Measurements from ENCODE around the gene FHL2.

The FHL2 gene

GRCh38 chr2:105397025-105397722, 1.7 kb downstream of the FHL2 start:
- no peak for DNase-seq (ENCODE audit: low read depth)

GRCh38 chr2:105396254-105397024, 2.4 kb downstream of the FHL2 start:
- peak; percentile 92 for DNase-seq (ENCODE audit: low read depth)

- DNase-seq (ENCODE audit: low read depth): no peak
Measured at GRCh38 chr2:105395691-105396090, 3.2 kb downstream of the FHL2 start.

DNA sequence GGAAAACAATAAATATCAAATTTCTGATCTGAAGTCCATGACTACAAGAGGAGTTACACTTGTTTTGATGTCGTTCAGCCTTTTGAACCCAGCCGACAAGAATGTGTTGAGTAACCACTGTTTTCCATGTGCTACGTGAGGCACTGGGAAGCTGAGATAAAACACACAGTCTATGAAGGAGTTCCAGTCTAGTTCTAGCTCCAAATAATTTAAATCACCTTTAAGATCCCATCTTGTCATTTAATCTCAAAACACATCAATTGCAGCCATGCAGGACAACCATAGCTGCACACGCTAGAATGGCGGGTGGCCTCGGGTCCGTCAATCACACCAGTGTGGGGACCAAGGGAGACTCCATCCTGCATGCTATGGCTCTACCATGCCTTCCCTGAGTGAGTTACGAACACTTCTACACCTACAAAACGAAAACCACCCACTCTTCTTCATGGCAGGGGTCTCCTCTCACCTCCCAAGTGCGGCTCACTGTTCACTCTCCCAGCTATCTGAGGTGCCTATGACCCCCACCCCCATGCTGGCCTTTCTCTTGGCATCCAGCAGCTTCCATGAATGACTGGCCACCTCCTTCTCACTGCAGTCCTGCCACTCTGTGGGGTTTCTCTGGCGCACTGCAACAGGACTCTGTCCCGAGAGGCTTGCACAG, 3.8 kb downstream of the FHL2 start:
- no peak for DNase-seq (ENCODE audit: low read depth)

GRCh38 chr2:105393373-105394055, 5.3 kb downstream of the FHL2 start:
- DNase-seq (ENCODE audit: low read depth): no peak

DNA sequence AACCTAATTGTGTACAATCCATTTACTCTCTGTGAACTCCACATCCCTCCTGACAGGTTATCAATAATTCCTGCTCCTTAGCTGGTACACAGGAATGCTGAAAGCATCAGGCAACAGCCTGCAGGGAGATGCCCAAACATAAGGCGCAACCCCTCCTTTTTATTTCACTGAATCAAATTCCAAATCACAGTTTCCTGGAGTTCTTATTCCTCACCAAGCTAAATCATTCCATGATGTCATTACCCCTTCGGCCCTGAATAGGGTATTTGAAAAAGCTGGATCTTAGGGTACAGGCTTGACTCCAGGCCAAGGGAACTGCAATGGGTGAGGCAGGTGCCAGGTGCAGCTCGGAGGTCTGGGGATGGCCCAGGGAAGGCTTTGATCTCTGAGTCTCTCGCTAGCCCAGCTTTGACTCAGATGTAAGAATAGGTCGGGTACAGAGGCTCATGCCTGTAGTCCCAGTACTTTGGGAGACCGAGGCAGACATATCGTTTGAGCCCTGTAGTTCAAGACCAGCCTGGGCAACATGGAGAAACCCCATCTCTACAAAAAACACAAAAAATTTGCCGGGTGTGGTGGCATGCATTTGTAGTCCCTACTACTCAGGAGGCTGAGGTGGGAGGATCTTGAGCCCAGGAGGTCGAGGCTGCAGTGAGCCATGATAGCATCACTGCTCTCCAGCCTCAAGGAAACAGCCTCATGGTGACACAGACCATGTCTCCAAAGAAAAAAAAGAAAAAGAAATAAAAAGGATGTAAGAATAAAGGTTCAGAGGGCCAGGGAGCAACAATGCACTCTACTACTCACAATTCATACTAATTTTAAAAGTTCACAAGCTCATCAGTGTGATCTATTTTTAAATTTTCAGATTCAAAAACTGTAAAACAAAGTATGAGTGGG, 6.8 kb downstream of the FHL2 start:
- DNase-seq (ENCODE audit: low read depth): no peak

DNA sequence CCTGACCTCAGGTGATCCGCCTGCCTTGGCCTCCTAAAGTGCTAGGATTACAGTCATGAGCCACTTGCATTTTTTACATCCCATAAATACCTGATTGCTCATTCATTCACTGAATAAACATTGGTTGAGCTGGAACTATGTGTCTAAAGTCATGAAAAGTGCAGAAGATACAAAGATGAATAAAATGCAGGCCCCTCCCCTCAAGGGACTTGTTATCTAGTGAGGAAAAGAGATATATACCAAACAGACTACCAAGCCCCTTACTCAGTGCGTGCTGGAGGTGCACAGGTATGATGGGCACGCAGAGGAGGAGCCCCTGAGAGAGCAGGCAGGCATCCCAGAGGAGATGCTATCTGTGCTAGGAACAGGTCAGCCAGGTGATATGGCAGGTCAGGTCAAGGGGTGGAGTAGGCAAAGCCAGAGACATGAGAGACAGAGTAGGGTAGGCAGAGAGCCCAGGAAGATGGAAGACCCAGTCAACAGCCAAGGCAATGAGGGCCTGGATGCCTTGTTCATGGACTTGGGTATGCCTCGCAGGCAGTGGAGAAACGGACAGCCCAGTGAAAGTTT, 7.7 kb downstream of the FHL2 start:
- DNase-seq (ENCODE audit: low read depth): no peak

DNA sequence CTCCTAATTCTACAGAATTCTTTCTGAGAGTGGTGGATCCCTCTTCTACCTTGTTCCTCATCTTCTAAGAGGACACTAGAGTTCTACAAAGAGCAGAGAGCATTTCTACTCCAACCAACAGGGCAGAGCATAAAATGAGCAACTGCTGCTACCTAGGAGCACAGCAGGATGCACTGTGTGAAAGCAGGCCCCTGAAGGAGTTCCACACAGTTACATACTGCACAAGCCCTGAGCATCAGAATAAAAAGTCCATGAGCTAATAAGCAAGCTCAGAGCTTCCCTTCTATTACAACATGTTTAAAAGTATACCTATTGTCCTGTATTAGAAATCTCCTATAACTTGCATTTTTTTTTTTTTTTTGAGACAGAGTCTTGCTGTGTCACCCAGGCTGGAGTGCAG, 8.4 kb downstream of the FHL2 start:
- DNase-seq (ENCODE audit: low read depth): no peak

DNA sequence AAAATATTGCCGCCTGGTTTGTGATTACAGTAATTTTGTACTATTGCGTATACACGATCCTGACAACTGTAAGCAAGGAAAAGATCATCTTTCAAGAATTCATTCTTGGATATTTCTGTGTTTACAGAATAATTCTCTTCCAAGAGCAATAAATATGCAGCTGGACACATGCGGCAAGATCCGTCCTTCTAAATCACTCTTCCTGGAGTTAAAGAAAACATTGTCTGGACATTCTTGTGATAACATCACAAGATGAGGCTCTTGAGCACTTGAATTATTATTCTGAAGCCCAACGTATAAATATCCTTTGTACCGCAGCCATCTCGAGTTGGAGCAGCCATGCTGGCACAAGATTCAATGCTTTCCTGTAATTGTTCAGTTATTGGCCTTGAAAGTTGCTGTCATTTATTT, 9.9 kb downstream of the FHL2 start:
- DNase-seq (ENCODE audit: low read depth): peak; percentile 95

GRCh38 chr2:105387225-105387624, 11.6 kb downstream of the FHL2 start:
- DNase-seq (ENCODE audit: low read depth): no peak

DNA sequence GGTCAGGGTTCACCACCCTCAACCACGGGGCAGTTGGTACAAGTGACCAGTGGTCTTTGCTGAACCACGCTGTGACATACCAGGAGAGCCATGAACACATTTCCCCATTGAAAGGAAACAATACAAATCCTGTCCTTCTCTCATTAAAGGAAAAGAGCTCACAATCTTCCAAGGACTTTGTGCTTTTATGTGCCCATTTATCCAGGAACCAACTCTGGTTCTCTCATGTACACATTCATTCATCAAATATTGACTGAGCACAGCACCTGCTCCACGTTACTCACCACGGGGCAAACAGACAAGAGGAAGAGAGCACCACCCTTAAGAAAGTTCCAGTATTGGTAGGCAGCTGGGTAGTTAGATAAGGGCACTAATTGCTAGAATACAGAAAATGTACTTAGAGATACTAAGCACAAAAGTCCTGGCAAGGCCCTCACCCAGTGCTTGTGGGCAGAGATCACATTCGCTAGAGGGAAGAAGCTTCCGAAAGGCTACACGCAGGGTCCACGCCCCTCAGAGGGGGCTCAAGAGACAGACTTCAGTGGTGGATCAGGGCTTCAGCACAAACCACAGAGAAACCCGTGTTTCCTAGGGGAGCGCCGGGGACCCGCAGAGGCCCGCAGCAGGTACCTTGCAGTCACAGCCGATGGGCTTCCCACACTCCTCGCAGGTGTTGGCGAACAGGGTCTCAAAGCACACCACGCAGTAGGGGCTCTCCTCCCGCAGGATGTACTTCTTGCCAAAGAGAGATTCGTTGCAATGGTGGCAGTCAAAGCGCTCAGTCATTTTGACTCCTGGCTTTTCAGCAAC, 12.9 kb downstream of the FHL2 start:
- DNase-seq (ENCODE audit: low read depth): no peak

- no peak for DNase-seq (ENCODE audit: low read depth)
Measured at GRCh38 chr2:105384861-105385260, 14.0 kb downstream of the FHL2 start.

DNA sequence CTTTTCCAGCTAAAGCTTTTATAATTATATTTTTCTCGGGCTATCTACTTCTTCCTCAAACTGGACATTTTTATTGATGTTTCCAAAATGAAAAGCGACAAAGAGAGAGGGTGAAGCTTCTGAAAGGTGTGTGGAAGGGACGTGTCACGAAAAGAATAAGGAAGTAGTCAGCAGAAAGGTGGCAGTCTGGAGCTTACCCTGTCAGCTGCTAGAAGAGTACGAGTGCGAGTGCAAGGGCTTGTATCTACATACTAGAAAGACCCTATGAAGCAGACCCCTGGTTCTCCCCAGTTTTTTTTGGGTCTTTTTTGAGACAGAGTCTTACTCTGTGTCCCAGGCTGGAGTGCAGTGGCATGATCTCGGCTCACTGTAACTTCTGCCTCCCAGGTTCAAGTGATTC, 14.6 kb downstream of the FHL2 start:
- no peak for DNase-seq (ENCODE audit: low read depth)

DNA sequence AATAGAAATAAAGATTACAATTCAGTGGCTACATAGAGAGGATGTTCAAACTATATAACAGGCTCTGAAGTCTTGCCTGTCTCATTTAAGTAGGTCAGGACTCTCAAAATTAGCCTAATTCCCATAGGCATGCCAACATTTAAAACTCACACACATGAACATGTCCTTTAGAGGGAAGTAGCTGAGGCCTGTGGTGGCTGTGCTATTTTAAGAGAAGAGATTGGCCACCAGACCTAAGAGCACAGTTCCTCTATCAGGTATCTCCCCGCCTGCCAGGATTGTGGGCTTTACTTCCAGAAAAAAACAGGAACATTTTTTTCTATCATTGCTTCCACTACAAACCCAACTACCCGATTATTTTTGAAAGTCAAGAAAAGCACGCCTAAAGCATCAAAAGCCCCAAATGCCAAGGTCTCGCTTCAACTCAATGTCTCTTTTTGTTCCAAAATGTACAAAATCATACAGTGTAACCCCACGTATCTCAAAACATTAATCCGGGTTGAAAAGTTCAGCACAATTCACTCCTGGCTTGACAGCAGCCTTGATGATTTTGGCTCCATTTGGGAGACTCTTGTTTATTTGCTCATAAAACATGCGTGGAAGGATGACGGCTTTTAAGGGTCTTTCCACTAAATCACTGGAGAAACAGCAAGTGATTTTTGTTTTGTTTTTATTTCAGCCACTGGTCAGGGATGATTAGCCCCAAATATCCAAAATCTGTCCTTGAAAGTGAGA, 15.3 kb downstream of the FHL2 start:
- no peak for DNase-seq (ENCODE audit: low read depth)

- DNase-seq (ENCODE audit: low read depth): no peak
Measured at GRCh38 chr2:105382177-105382576, 16.7 kb downstream of the FHL2 start.

- no peak for DNase-seq (ENCODE audit: low read depth)
Measured at GRCh38 chr2:105381101-105381668, 17.7 kb downstream of the FHL2 start.

DNA sequence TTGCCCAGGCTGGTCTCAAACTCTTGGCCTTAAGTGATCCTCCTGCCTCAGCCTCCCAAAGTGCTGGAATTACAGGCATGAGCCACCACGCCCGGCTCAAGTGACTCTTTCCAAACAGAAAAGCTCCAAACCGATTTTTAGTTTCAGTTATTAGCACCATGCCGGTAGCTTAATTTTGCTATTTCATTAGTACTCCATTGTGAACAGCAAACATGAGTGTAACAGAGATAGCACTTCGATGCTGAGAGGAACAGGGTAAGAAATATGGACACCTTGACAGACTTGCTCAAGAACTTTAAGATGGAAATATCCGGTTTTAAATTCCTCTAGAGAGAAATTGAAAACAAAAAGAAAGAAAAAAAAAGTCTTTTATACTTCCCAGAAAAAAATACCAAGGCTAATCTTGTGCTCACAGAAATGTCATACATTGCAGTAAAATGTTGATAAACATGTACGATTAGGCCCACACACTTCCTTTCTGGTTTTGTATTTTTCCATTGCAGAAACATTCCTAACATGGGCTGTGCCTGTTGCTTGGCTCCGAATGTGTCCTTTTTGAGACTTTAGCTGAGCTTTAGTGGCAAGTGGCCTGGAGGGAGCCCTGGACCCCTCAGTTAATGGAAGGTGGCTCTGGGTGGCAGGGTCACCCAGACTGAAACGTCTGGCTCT, 18.3 kb downstream of the FHL2 start:
- DNase-seq (ENCODE audit: low read depth): no peak

GRCh38 chr2:105379741-105380186, 19.1 kb downstream of the FHL2 start:
- DNase-seq (ENCODE audit: low read depth): no peak

Measured in GM04503 (cell line).